Heart left ventricle (tissue), 16 donors: ENCODE results near the gene SYK. TPM values are rescaled to one million over a fixed set of nuclear protein-coding genes. Genes with fewer than 3 reads are reported as not detected.

Experiments used
- ATAC-seq, 4 donors: fragments of 200-7000 bp; cut with Tn5 transposase; one replicate each; pipeline ENCODE4 v1.9.1; 2020 to 2022; ENCODE audit warnings: moderate library complexity in 4 of 4, mild to moderate bottlenecking in 3 of 4, moderate number of reproducible peaks in 1 of 4
- DNase-seq, 5 donors: peaks; one replicate each; pipeline ENCODE4 v3.0.0-alpha.2; 2020
- H3K27ac ChIP-seq, 12 donors: fragments of 200-600 bp; sonication (generic) in 4 of 12; one replicate each; pipeline versions ENCODE4 v1.5.0 to v1.8.0; 2016 to 2022; ENCODE audit warnings: mild to moderate bottlenecking in 2 of 12
- H3K27me3 ChIP-seq, 9 donors: fragments of 200-600 bp; sonication (generic) in 2 of 9; one replicate each; pipeline versions ENCODE4 v1.5.1 to v1.8.0; 2016 to 2022; ENCODE audit warnings: mild to moderate bottlenecking in 3 of 9
- H3K36me3 ChIP-seq, 9 donors: fragments of 200-600 bp; sonication (generic) in 2 of 9; one replicate each; pipeline versions ENCODE4 v1.5.0 to v1.8.0; 2018 to 2022; ENCODE audit warnings: mild to moderate bottlenecking in 2 of 9
- H3K4me1 ChIP-seq, 12 donors: fragments of 200-600 bp; sonication (generic) in 4 of 12; one replicate each; pipeline versions ENCODE4 v1.5.0 to v1.8.0; 2016 to 2022; ENCODE audit warnings: mild to moderate bottlenecking in 3 of 12
- H3K4me3 ChIP-seq, 12 donors: fragments of 200-600 bp; sonication (generic) in 4 of 12; one replicate each; pipeline versions ENCODE4 v1.5.0 to v1.8.0; 2017 to 2022; ENCODE audit warnings: mild to moderate bottlenecking in 9 of 12, moderate library complexity in 4 of 12
- H3K9me3 ChIP-seq, 12 donors: fragments of 200-600 bp; sonication (generic) in 4 of 12; one replicate each; pipeline versions ENCODE4 v1.5.0 to v1.8.0; 2016 to 2022; ENCODE audit warnings: mild to moderate bottlenecking in 1 of 12
- POLR2A ChIP-seq, 2 donors: fragments of 450-650 bp; IDR thresholded peaks; one replicate each; pipeline ENCODE4 v1.6.1; 2017; ENCODE audit warnings: antibody characterized with exemption in 2 of 2, mild to moderate bottlenecking in 2 of 2, moderate library complexity in 2 of 2
- WGBS, 4 donors: extraction: QIAGEN DNeasy Blood & Tissue Kit in 2 of 4; methylation state at CpG; one replicate each; pipeline versions ENCODE4 v1.1.5 to v1.1.7; 2013 to 2018; 5-methylcytosine and 5-hydroxymethylcytosine counted together
- intact Hi-C, 10 donors: fragments of 100-400 bp; cut with DNase I; formaldehyde crosslinking; loops; one replicate each; pipeline versions ENCODE4 v1.11.1 to v1.14.2; 2022
- polyA plus RNA-seq, 2 donors: library from polyadenylated mRNA; stranded (reverse); fragments of 200-250 nt; gene quantifications; one replicate each; pipeline ENCODE4 v1.2.3, GENCODE V29; 2013
- total RNA-seq, 9 donors: library from RNA; depleted of rRNA in 2 of 9; stranded (reverse); fragments of >200 nt in 2 of 9; fragmentation: NEBNext Ultra II Directional in 3 of 9; extraction: Animal tissue kit (Norgen Biotek cat#: 25700) in 3 of 9; gene quantifications; one replicate each; pipeline versions ENCODE4 v1.1.0 to v1.2.4, GENCODE V29; 2016 to 2023
- TF ChIP-seq, protein P1 (sequence below), 12 donors: fragments of 200-600 bp; sonication (generic) in 4 of 12; IDR thresholded peaks; one replicate each; pipeline versions ENCODE4 v1.5.0 to v1.8.0; 2018 to 2022; ENCODE audit warnings: antibody characterized with exemption in 12 of 12, mild to moderate bottlenecking in 5 of 12
- donor health status: ischemic (EF 13 %, LVEDD 7.1; RV severe dilation, severe dysfunction).
- donor health status: healthy with polysubstance abuse.
- donor health status: DM: no; HTN: yes; CAD: no.
- donor health status: DM: no; HTN: no; CAD: no.
- donor health status: ischemic (EF 25% LVEDD 6.9; RV normal size, moderate dysfunction).
- donor health status: ischemic (EF 25% LVEDD 5.7; RV mildly dilated, moderate dysfunction).
- donor health status: healthy.
- donor health status: DM: yes; HTN: yes; CAD: no.
- donor health status: ischemic (EF 35%, LVEDD 5.7; RV mildly dilated, moderate dysfunction).
- donor health status: nonischemic (EF 11% LVEDD 7.7; RV severe dilation, severe dysfunction).
- donor health status: DM: yes; HTN: yes; CAD: no.
- donor health status: PGD.
- donor health status: ischemic (EF 29% LVEDD 5.4; RV normal size, mild dysfunction).
- donor health status: nonischemic (EF 23%, LVEDD 6.1; RV moderate dilation, normal function).

SYK gene
- total and polyA plus RNA-seq, 11 donors = 0.53 to 41.3 (median 2.4) TPM

- H3K9me3 ChIP-seq = peaks cover 0 to 23% (median 3%) of the 10 kb centered on the region in 12 donors
- H3K4me3 ChIP-seq = no peak overlapping the region
- ATAC-seq = no peak
- no peak for DNase-seq
- H3K27me3 ChIP-seq = peaks cover 0 to 4% (median 0%) of the 10 kb centered on the region in 9 donors
- WGBS, 4 donors = 91 to 96% (median 92%) methylated on average over 7 to 8 of the region's 8 CpGs
- TF ChIP-seq, protein P1, sequence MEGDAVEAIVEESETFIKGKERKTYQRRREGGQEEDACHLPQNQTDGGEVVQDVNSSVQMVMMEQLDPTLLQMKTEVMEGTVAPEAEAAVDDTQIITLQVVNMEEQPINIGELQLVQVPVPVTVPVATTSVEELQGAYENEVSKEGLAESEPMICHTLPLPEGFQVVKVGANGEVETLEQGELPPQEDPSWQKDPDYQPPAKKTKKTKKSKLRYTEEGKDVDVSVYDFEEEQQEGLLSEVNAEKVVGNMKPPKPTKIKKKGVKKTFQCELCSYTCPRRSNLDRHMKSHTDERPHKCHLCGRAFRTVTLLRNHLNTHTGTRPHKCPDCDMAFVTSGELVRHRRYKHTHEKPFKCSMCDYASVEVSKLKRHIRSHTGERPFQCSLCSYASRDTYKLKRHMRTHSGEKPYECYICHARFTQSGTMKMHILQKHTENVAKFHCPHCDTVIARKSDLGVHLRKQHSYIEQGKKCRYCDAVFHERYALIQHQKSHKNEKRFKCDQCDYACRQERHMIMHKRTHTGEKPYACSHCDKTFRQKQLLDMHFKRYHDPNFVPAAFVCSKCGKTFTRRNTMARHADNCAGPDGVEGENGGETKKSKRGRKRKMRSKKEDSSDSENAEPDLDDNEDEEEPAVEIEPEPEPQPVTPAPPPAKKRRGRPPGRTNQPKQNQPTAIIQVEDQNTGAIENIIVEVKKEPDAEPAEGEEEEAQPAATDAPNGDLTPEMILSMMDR (IDR thresholded peaks at IDR 0.05) = no peak
- no peak for TF ChIP-seq POLR2A (IDR thresholded peaks at IDR 0.05)
- peaks cover 0 to 59% (median 0%) of the 10 kb centered on the region in 9 donors for H3K36me3 ChIP-seq
- no peaks in the 10 kb centered on the region for H3K4me1 ChIP-seq
- no peak overlapping the region for H3K27ac ChIP-seq
- intact Hi-C loops = no loop called here
Observed at GRCh38 chr9:90888941-90889340, 87.3 kb downstream of the SYK start.

DNA sequence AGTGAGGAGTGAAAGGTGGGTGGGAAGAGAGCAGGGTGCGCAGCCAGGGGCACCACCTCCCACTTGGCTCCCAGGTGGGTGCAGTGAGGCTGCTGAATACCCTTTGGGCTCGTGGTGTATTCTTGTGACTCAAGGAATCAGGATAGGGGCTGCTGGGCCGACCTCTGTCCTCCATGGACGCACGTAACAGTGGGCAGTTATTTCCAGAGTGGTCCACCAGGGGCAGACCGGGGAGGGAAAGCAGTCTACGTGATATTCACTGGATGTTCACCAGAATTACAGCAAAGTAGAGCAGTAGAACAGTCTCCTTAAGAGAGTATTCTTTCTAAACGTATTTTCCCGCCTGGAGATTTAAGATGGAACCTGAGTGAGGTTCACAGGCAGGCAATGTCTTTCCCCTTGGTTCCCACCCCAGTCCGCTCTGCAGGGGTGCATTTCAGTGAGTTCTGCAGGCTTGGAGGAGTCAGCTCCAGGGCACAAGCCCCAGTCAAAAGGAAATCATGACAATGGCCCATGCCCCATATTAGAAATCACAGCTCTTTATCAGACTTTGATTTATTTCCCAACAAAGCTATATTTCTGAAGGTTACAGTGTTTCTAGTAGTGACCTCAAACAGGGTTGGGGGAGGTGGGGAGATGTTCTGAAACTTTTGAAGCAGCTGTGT is 88.7 kb downstream of the SYK start:
- WGBS, 4 donors = 67 to 70% (median 68%) methylated on average over 10 of the region's 10 CpGs

DNA sequence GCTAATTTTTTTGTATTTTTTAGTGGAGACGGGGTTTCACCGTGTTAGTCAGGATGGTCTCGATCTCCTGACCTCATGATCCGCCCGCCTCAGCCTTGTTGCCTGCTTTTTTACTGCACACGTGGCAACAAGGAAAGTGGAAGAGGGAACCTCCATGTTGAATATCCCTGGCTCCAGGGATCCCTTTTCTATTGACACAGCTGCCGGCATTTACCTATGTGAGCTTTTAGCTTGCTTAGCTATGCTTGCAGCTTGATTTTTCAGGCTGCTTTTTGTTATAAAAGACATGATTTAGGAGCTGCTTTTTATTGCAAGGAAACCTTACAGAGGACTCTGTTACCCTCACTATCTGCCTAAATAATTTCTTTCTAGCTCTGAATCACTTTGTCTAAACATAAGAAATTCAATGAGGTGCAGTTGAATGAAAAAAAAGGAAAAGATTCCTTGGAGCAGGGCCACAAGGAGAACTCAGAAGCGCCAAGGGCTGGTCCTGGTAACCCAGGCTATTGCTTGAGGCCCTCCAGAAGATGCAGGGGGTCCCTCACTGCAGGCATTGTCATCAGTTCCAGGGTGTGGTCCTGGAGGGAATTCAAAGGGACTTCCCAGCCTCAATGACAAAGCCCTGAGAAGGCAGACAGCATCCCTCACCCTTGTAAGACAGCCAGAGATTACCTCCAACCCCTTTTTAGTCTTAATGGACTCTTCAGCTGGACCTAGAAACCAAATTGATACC is 89.9 kb downstream of the SYK start:
- no peaks in the 10 kb centered on the region for H3K4me1 ChIP-seq
- H3K4me3 ChIP-seq = no peak overlapping the region
- no peak for DNase-seq
- TF ChIP-seq, protein P1 (IDR thresholded peaks at IDR 0.05) = no peak
- no peak for TF ChIP-seq POLR2A (IDR thresholded peaks at IDR 0.05)
- WGBS, 4 donors = 88 to 93% (median 91%) methylated on average over 8 of the region's 8 CpGs
- peaks cover 0 to 4% (median 0%) of the 10 kb centered on the region in 9 donors for H3K27me3 ChIP-seq
- intact Hi-C loops = no loop called here
- no peak for ATAC-seq
- H3K36me3 ChIP-seq = peaks cover 0 to 69% (median 0%) of the 10 kb centered on the region in 9 donors
- H3K9me3 ChIP-seq = peaks cover 0 to 6% (median 0%) of the 10 kb centered on the region in 12 donors
- no peak overlapping the region for H3K27ac ChIP-seq

More for the DNA sequence above, 88.7 kb downstream of the SYK start:
- H3K4me3 ChIP-seq = no peak overlapping the region
- TF ChIP-seq, protein P1 (IDR thresholded peaks at IDR 0.05) = no peak
- TF ChIP-seq POLR2A (IDR thresholded peaks at IDR 0.05) = no peak
- no peaks in the 10 kb centered on the region for H3K4me1 ChIP-seq
- H3K27me3 ChIP-seq = peaks cover 0 to 4% (median 0%) of the 10 kb centered on the region in 9 donors
- intact Hi-C loops = no loop called here
- no peak overlapping the region for H3K27ac ChIP-seq
- H3K9me3 ChIP-seq = peaks cover 0 to 18% (median 3%) of the 10 kb centered on the region in 12 donors
- no peak for ATAC-seq
- H3K36me3 ChIP-seq = peaks cover 0 to 66% (median 0%) of the 10 kb centered on the region in 9 donors
- no peak for DNase-seq

- intact Hi-C loops = no loop called here
- DNase-seq = no peak
- Histone ChIP-seq H3K36me3 (peaks cover 0 to 69% (median 0%) of the 10 kb centered on the region in 9 donors), H3K27me3 (peaks cover 0 to 4% (median 0%) of the 10 kb centered on the region in 9 donors), H3K4me3 (no peak overlapping the region), H3K27ac (no peak overlapping the region), H3K4me1 (no peaks in the 10 kb centered on the region), H3K9me3 (no peaks in the 10 kb centered on the region)
- ATAC-seq = no peak
- WGBS, 4 donors = 41 to 59% (median 50%) methylated on average over 5 to 6 of the region's 6 CpGs
- TF ChIP-seq POLR2A (IDR thresholded peaks at IDR 0.05) = no peak
- TF ChIP-seq, protein P1 (IDR thresholded peaks at IDR 0.05) = no peak
Observed at GRCh38 chr9:90892918-90893317, 91.3 kb downstream of the SYK start.
